Fibroblast of the aortic adventitia (primary cell): ENCODE results near the gene ITGB2. TPM values are rescaled to one million over a fixed set of nuclear protein-coding genes. Genes with fewer than 3 reads are reported as not detected.
"Not testable (repeated sequence)": the region's sequence is repeated elsewhere in the genome, so short reads cannot be mapped to it uniquely, and the experiment has no call there.

ENCODE experiments used
- DNase-seq: peaks from one replicate; pipeline ENCODE4 v3.0.0-alpha.2; 2010; ENCODE audit warnings: low read depth
- H3K4me3 ChIP-seq: 2 replicates; pipeline ENCODE4 v1.5.1; 2011; ENCODE audit warnings: low read depth, mild to moderate bottlenecking, control low read depth, low read length, moderate library complexity
- CTCF ChIP-seq: IDR thresholded peaks from 2 replicates; pipeline ENCODE4 v1.5.1; 2011; ENCODE audit warnings: mild to moderate bottlenecking, low read length, control low read depth, inconsistent platforms; ENCODE audit not compliant: insufficient read depth
- total RNA-seq: library from RNA; depleted of rRNA; stranded (reverse); fragments of >200 nt; gene quantifications from 2 replicates; pipeline ENCODE4 v1.2.3, GENCODE V29; 2012; ENCODE audit warnings: low replicate concordance

ITGB2 gene
- total RNA-seq, 1 donor, result 0.09 TPM

- no peak for DNase-seq
- TF ChIP-seq CTCF, result no peak
- no peak overlapping the region for H3K4me3 ChIP-seq
Measured at GRCh38 chr21:44918107-44918470, 2.6 kb downstream of the ITGB2 start.

GRCh38 chr21:44917446-44918106, 3.1 kb downstream of the ITGB2 start:
- no peak for DNase-seq
- TF ChIP-seq CTCF, result no peak
- no peak overlapping the region for H3K4me3 ChIP-seq

GRCh38 chr21:44916965-44917364, 3.7 kb downstream of the ITGB2 start:
- no peak for DNase-seq
- H3K4me3 ChIP-seq, result no peak overlapping the region
- TF ChIP-seq CTCF, result no peak

- no peak overlapping the region for H3K4me3 ChIP-seq
- no peak for DNase-seq
- TF ChIP-seq CTCF, result no peak
Measured at GRCh38 chr21:44914176-44914874, 6.4 kb downstream of the ITGB2 start.

GRCh38 chr21:44913425-44914175, 7.1 kb downstream of the ITGB2 start:
- no peak for DNase-seq
- H3K4me3 ChIP-seq, result no peak overlapping the region
- TF ChIP-seq CTCF, result no peak

- not testable (repeated sequence) for DNase-seq, H3K4me3 ChIP-seq
Measured at GRCh38 chr21:44912506-44913412, 7.9 kb downstream of the ITGB2 start.
